ENCODE data around the gene ARHGAP19. TPM values are rescaled to one million over a fixed set of nuclear protein-coding genes. Genes with fewer than 3 reads are reported as not detected.

Gene ARHGAP19
- total and polyA plus RNA-seq, 5 donors, result 2.4 to 6.3 (median 4.5) TPM

GRCh38 chr10:97228130-97228774 is 64.2 kb downstream of the ARHGAP19 start:
- Histone ChIP-seq H3K9me3 (ENCODE audit: control insufficient read depth, low read length) (no peaks in the 10 kb centered on the region), H3K4me3 (ENCODE audit: low read length) (no peak overlapping the region), H3K27me3 (ENCODE audit: control insufficient read depth, insufficient read depth) (no peaks in the 10 kb centered on the region), H3K4me1 (ENCODE audit: control insufficient read depth, insufficient read depth, low read length) (no peaks in the 10 kb centered on the region), H3K27ac (ENCODE audit: low read length) (no peak overlapping the region)
- DNase-seq, result no peak
- ATAC-seq, result no peak
- intact Hi-C loops (cut with DNase I), result no loop called here
- WGBS, result 81% methylated on average over 3 of the region's 3 CpGs

- Histone ChIP-seq H3K4me1 (ENCODE audit: control insufficient read depth, insufficient read depth, low read length) (no peaks in the 10 kb centered on the region), H3K4me3 (ENCODE audit: low read length) (no peak overlapping the region), H3K27ac (ENCODE audit: low read length) (no peak overlapping the region), H3K27me3 (ENCODE audit: control insufficient read depth, insufficient read depth) (no peaks in the 10 kb centered on the region), H3K9me3 (ENCODE audit: control insufficient read depth, low read length) (no peaks in the 10 kb centered on the region)
- ATAC-seq, result no peak
- intact Hi-C loops (cut with DNase I), result no loop called here
- no peak for DNase-seq
- WGBS, result 94% methylated on average over 4 of the region's 4 CpGs
These were observed 66.0 kb downstream of the ARHGAP19 start for GRCh38 chr10:97226398-97226797.

GRCh38 chr10:97224483-97225435 is 67.7 kb downstream of the ARHGAP19 start:
- Histone ChIP-seq H3K27ac (ENCODE audit: low read length) (no peak overlapping the region), H3K4me1 (ENCODE audit: control insufficient read depth, insufficient read depth, low read length) (no peaks in the 10 kb centered on the region), H3K27me3 (ENCODE audit: control insufficient read depth, insufficient read depth) (no peaks in the 10 kb centered on the region), H3K4me3 (ENCODE audit: low read length) (no peak overlapping the region), H3K9me3 (ENCODE audit: control insufficient read depth, low read length) (no peaks in the 10 kb centered on the region)
- intact Hi-C loops (cut with DNase I), result no loop called here
- ATAC-seq, result no peak
- DNase-seq, result no peak
- WGBS, result 64% methylated on average over 4 of the region's 4 CpGs

GRCh38 chr10:97222326-97222961 is 70.0 kb downstream of the ARHGAP19 start:
- intact Hi-C loops (cut with DNase I), result no loop called here
- WGBS, result 93% methylated on average over 6 of the region's 6 CpGs

GRCh38 chr10:97220355-97220754 is 72.1 kb downstream of the ARHGAP19 start:
- Histone ChIP-seq H3K4me3 (ENCODE audit: low read length) (no peak overlapping the region), H3K27me3 (ENCODE audit: control insufficient read depth, insufficient read depth) (no peaks in the 10 kb centered on the region), H3K9me3 (ENCODE audit: control insufficient read depth, low read length) (no peaks in the 10 kb centered on the region), H3K27ac (ENCODE audit: low read length) (no peak overlapping the region), H3K4me1 (ENCODE audit: control insufficient read depth, insufficient read depth, low read length) (no peaks in the 10 kb centered on the region)
- ATAC-seq, result no peak
- intact Hi-C loops (cut with DNase I), result no loop called here
- DNase-seq, result no peak
- WGBS, result 94% methylated on average over 3 of the region's 3 CpGs

More at GRCh38 chr10:97222326-97222961, 70.0 kb downstream of the ARHGAP19 start:
- Histone ChIP-seq H3K27me3 (ENCODE audit: control insufficient read depth, insufficient read depth) (no peaks in the 10 kb centered on the region), H3K27ac (ENCODE audit: low read length) (no peak overlapping the region), H3K4me3 (ENCODE audit: low read length) (no peak overlapping the region), H3K4me1 (ENCODE audit: control insufficient read depth, insufficient read depth, low read length) (no peaks in the 10 kb centered on the region), H3K9me3 (ENCODE audit: control insufficient read depth, low read length) (no peaks in the 10 kb centered on the region)
- DNase-seq (no peak), ATAC-seq (no peak)

GRCh38 chr10:97217299-97217698 is 75.1 kb downstream of the ARHGAP19 start:
- intact Hi-C loops (cut with DNase I), result no loop called here

GRCh38 chr10:97215619-97216260 is 76.7 kb downstream of the ARHGAP19 start:
- ATAC-seq (no peak), DNase-seq (no peak)
- WGBS, result 87% methylated on average over 15 of the region's 15 CpGs
- Histone ChIP-seq H3K27ac (ENCODE audit: low read length) (no peak overlapping the region), H3K9me3 (ENCODE audit: control insufficient read depth, low read length) (no peaks in the 10 kb centered on the region), H3K27me3 (ENCODE audit: control insufficient read depth, insufficient read depth) (no peaks in the 10 kb centered on the region), H3K4me1 (ENCODE audit: control insufficient read depth, insufficient read depth, low read length) (no peaks in the 10 kb centered on the region), H3K4me3 (ENCODE audit: low read length) (no peak overlapping the region)
- intact Hi-C loops (cut with DNase I), result no loop called here

More at GRCh38 chr10:97217299-97217698, 75.1 kb downstream of the ARHGAP19 start:
- Histone ChIP-seq H3K27me3 (ENCODE audit: control insufficient read depth, insufficient read depth) (no peaks in the 10 kb centered on the region), H3K9me3 (ENCODE audit: control insufficient read depth, low read length) (no peaks in the 10 kb centered on the region), H3K4me3 (ENCODE audit: low read length) (no peak overlapping the region), H3K4me1 (ENCODE audit: control insufficient read depth, insufficient read depth, low read length) (no peaks in the 10 kb centered on the region), H3K27ac (ENCODE audit: low read length) (no peak overlapping the region)
- DNase-seq, result no peak
- ATAC-seq, result no peak
- WGBS, result 75% methylated on average over 3 of the region's 3 CpGs

- Histone ChIP-seq H3K9me3 (ENCODE audit: control insufficient read depth, low read length) (no peaks in the 10 kb centered on the region), H3K27ac (ENCODE audit: low read length) (no peak overlapping the region), H3K27me3 (ENCODE audit: control insufficient read depth, insufficient read depth) (no peaks in the 10 kb centered on the region), H3K4me3 (ENCODE audit: low read length) (no peak overlapping the region), H3K4me1 (ENCODE audit: control insufficient read depth, insufficient read depth, low read length) (no peaks in the 10 kb centered on the region)
- intact Hi-C loops (cut with DNase I), result no loop called here
- ATAC-seq (no peak), DNase-seq (no peak)
- 55% methylated on average over 9 of the region's 9 CpGs for WGBS
These were observed 79.0 kb downstream of the ARHGAP19 start for GRCh38 chr10:97213431-97213830.

- Histone ChIP-seq H3K4me1 (ENCODE audit: control insufficient read depth, insufficient read depth, low read length) (no peaks in the 10 kb centered on the region), H3K27ac (ENCODE audit: low read length) (no peak overlapping the region), H3K4me3 (ENCODE audit: low read length) (no peak overlapping the region), H3K27me3 (ENCODE audit: control insufficient read depth, insufficient read depth) (no peaks in the 10 kb centered on the region), H3K9me3 (ENCODE audit: control insufficient read depth, low read length) (no peaks in the 10 kb centered on the region)
- DNase-seq (no peak), ATAC-seq (no peak)
- 91% methylated on average over 9 of the region's 9 CpGs for WGBS
- intact Hi-C loops (cut with DNase I), result loop anchor here in 3 of 4 donors (2.0 kb wide), 1 partner anchor 138 kb away; no protein-coding TSS in a partner anchor
These were observed 81.2 kb downstream of the ARHGAP19 start for GRCh38 chr10:97211229-97211628.

GRCh38 chr10:97210543-97210960 is 81.9 kb downstream of the ARHGAP19 start:
- intact Hi-C loops (cut with DNase I), result loop anchor here in 3 of 4 donors (2.0 kb wide), 1 partner anchor 138 kb away; no protein-coding TSS in a partner anchor
- H3K27me3 ChIP-seq (ENCODE audit: control insufficient read depth, insufficient read depth), result no peaks in the 10 kb centered on the region
- 11% methylated on average over 8 of the region's 8 CpGs for WGBS

More at GRCh38 chr10:97210543-97210960, 81.9 kb downstream of the ARHGAP19 start:
- Histone ChIP-seq H3K4me3 (ENCODE audit: low read length) (no peak overlapping the region), H3K27ac (ENCODE audit: low read length) (no peak overlapping the region), H3K4me1 (ENCODE audit: control insufficient read depth, insufficient read depth, low read length) (no peaks in the 10 kb centered on the region), H3K9me3 (ENCODE audit: control insufficient read depth, low read length) (no peaks in the 10 kb centered on the region)
- DNase-seq, result peak; percentile 35 to 78 (median 78)
- peak; percentile 67 to 79 for ATAC-seq
